ENCODE data around the gene KIF2A. TPM values are rescaled to one million over a fixed set of nuclear protein-coding genes. Genes with fewer than 3 reads are reported as not detected.

Gene KIF2A
- total RNA-seq, 2 donors from 2014 or later = 190 to 201 TPM

- DNase-seq (ENCODE audit: low spot score) = no peak
- Mint-ChIP-seq H3K27ac (no peak overlapping the region), H3K4me1 (ENCODE audit: low read depth in 2 of 2) (peaks cover 21 to 25% of the 10 kb centered on the region in 2 donors), H3K36me3 (peaks cover 8% of the 10 kb centered on the region), H3K4me3 (no peak overlapping the region), H3K27me3 (no peaks in the 10 kb centered on the region), H3K9me3 (no peaks in the 10 kb centered on the region)
- no peak for ATAC-seq
Measured at GRCh38 chr5:62346748-62347147, 40.7 kb downstream of the KIF2A start.

GRCh38 chr5:62347928-62348327, 41.9 kb downstream of the KIF2A start:
- H3K27ac Mint-ChIP-seq = no peak overlapping the region
- ATAC-seq (no peak), DNase-seq (ENCODE audit: low spot score) (no peak)
- peaks cover 13 to 16% of the 10 kb centered on the region in 2 donors for H3K4me1 Mint-ChIP-seq (ENCODE audit: low read depth in 2 of 2)
- peaks cover 12% of the 10 kb centered on the region for H3K36me3 Mint-ChIP-seq
- H3K9me3 Mint-ChIP-seq = no peaks in the 10 kb centered on the region
- H3K4me3 Mint-ChIP-seq = no peak overlapping the region
- no peaks in the 10 kb centered on the region for H3K27me3 Mint-ChIP-seq

- Mint-ChIP-seq H3K27me3 (no peaks in the 10 kb centered on the region), H3K9me3 (no peaks in the 10 kb centered on the region), H3K4me3 (no peak overlapping the region), H3K27ac (peak overlapping the region; percentile 59 to 70), H3K4me1 (ENCODE audit: low read depth in 2 of 2) (peaks cover 3 to 6% of the 10 kb centered on the region in 2 donors), H3K36me3 (peaks cover 5% of the 10 kb centered on the region)
- DNase-seq (ENCODE audit: low spot score) = no peak
- no peak for ATAC-seq
Measured at GRCh38 chr5:62348723-62349481, 42.9 kb downstream of the KIF2A start.

- no peaks in the 10 kb centered on the region for H3K9me3 Mint-ChIP-seq
Measured at GRCh38 chr5:62354028-62354874, 48.2 kb downstream of the KIF2A start.

GRCh38 chr5:62362701-62363100, 56.7 kb downstream of the KIF2A start:
- DNase-seq (ENCODE audit: low spot score) (no peak), ATAC-seq (no peak)
- Mint-ChIP-seq H3K4me1 (ENCODE audit: low read depth in 2 of 2) (peaks cover 0 to 3% of the 10 kb centered on the region in 2 donors), H3K27ac (no peak overlapping the region), H3K36me3 (peaks cover 6% of the 10 kb centered on the region), H3K4me3 (no peak overlapping the region), H3K9me3 (no peaks in the 10 kb centered on the region), H3K27me3 (no peaks in the 10 kb centered on the region)

More at GRCh38 chr5:62354028-62354874, 48.2 kb downstream of the KIF2A start:
- Mint-ChIP-seq H3K27me3 (no peaks in the 10 kb centered on the region), H3K36me3 (peaks cover 5% of the 10 kb centered on the region), H3K27ac (no peak overlapping the region), H3K4me1 (ENCODE audit: low read depth in 2 of 2) (peaks cover 0 to 6% of the 10 kb centered on the region in 2 donors), H3K4me3 (no peak overlapping the region)
- DNase-seq (ENCODE audit: low spot score) (no peak), ATAC-seq (peak; percentile 64 to 73)

GRCh38 chr5:62369039-62369438, 63.0 kb downstream of the KIF2A start:
- no peaks in the 10 kb centered on the region for H3K9me3 Mint-ChIP-seq
- peaks cover 13% of the 10 kb centered on the region for H3K36me3 Mint-ChIP-seq
- peaks cover 0 to 3% of the 10 kb centered on the region in 2 donors for H3K4me1 Mint-ChIP-seq (ENCODE audit: low read depth in 2 of 2)
- ATAC-seq = no peak
- peak overlapping the region in 1 of 2 donors; percentile 65 for H3K27ac Mint-ChIP-seq
- no peak for DNase-seq (ENCODE audit: low spot score)
- no peak overlapping the region for H3K4me3 Mint-ChIP-seq
- H3K27me3 Mint-ChIP-seq = no peaks in the 10 kb centered on the region

GRCh38 chr5:62371409-62371808, 65.4 kb downstream of the KIF2A start:
- ATAC-seq = no peak
- Mint-ChIP-seq H3K36me3 (peaks cover 12% of the 10 kb centered on the region), H3K27ac (peak overlapping the region in 1 of 2 donors; percentile 4)

GRCh38 chr5:62372600-62372999, 66.6 kb downstream of the KIF2A start:
- Mint-ChIP-seq H3K4me1 (ENCODE audit: low read depth in 2 of 2) (no peaks in the 10 kb centered on the region), H3K27me3 (no peaks in the 10 kb centered on the region), H3K27ac (peak overlapping the region in 1 of 2 donors; percentile 45), H3K9me3 (no peaks in the 10 kb centered on the region), H3K36me3 (peaks cover 12% of the 10 kb centered on the region), H3K4me3 (no peak overlapping the region)
- no peak for ATAC-seq
- DNase-seq (ENCODE audit: low spot score) = no peak

More at GRCh38 chr5:62371409-62371808, 65.4 kb downstream of the KIF2A start:
- Mint-ChIP-seq H3K4me1 (ENCODE audit: low read depth in 2 of 2) (peaks cover 0 to 3% of the 10 kb centered on the region in 2 donors), H3K27me3 (no peaks in the 10 kb centered on the region), H3K9me3 (no peaks in the 10 kb centered on the region), H3K4me3 (no peak overlapping the region)
- no peak for DNase-seq (ENCODE audit: low spot score)

- Mint-ChIP-seq H3K4me1 (ENCODE audit: low read depth in 2 of 2) (no peaks in the 10 kb centered on the region), H3K9me3 (no peaks in the 10 kb centered on the region), H3K27me3 (no peaks in the 10 kb centered on the region), H3K36me3 (peaks cover 19% of the 10 kb centered on the region), H3K4me3 (no peak overlapping the region), H3K27ac (no peak overlapping the region)
- no peak for ATAC-seq
- no peak for DNase-seq (ENCODE audit: low spot score)
Measured at GRCh38 chr5:62373382-62373781, 67.4 kb downstream of the KIF2A start.

- H3K4me3 Mint-ChIP-seq = no peak overlapping the region
- H3K4me1 Mint-ChIP-seq (ENCODE audit: low read depth in 2 of 2) = no peaks in the 10 kb centered on the region
- ATAC-seq = no peak
- H3K36me3 Mint-ChIP-seq = peaks cover 21% of the 10 kb centered on the region
- no peaks in the 10 kb centered on the region for H3K27me3 Mint-ChIP-seq
- DNase-seq (ENCODE audit: low spot score) = no peak
- no peaks in the 10 kb centered on the region for H3K9me3 Mint-ChIP-seq
- H3K27ac Mint-ChIP-seq = no peak overlapping the region
Measured at GRCh38 chr5:62374090-62374489, 68.1 kb downstream of the KIF2A start.

- peak overlapping the region; percentile 26 to 54 for H3K27ac Mint-ChIP-seq
- ATAC-seq (no peak), DNase-seq (ENCODE audit: low spot score) (no peak)
- H3K9me3 Mint-ChIP-seq = no peaks in the 10 kb centered on the region
- H3K27me3 Mint-ChIP-seq = no peaks in the 10 kb centered on the region
- H3K4me1 Mint-ChIP-seq (ENCODE audit: low read depth in 2 of 2) = no peaks in the 10 kb centered on the region
- H3K36me3 Mint-ChIP-seq = peaks cover 24% of the 10 kb centered on the region
- no peak overlapping the region for H3K4me3 Mint-ChIP-seq
Measured at GRCh38 chr5:62375627-62376026, 69.6 kb downstream of the KIF2A start.

GRCh38 chr5:62376064-62376463, 70.1 kb downstream of the KIF2A start:
- Mint-ChIP-seq H3K4me1 (ENCODE audit: low read depth in 2 of 2) (no peaks in the 10 kb centered on the region), H3K27me3 (no peaks in the 10 kb centered on the region), H3K27ac (peak overlapping the region; percentile 26 to 54), H3K9me3 (no peaks in the 10 kb centered on the region), H3K36me3 (peaks cover 24% of the 10 kb centered on the region), H3K4me3 (no peak overlapping the region)
- no peak for DNase-seq (ENCODE audit: low spot score)
- ATAC-seq = no peak

- no peak overlapping the region for H3K4me3 Mint-ChIP-seq
- no peaks in the 10 kb centered on the region for H3K9me3 Mint-ChIP-seq
- no peak for DNase-seq (ENCODE audit: low spot score)
- no peak for ATAC-seq
- no peaks in the 10 kb centered on the region for H3K27me3 Mint-ChIP-seq
- H3K27ac Mint-ChIP-seq = peak overlapping the region in 1 of 2 donors; percentile 14
- H3K36me3 Mint-ChIP-seq = peaks cover 14% of the 10 kb centered on the region
- H3K4me1 Mint-ChIP-seq (ENCODE audit: low read depth in 2 of 2) = no peaks in the 10 kb centered on the region
Measured at GRCh38 chr5:62385131-62385530, 79.1 kb downstream of the KIF2A start.

GRCh38 chr5:62385816-62386400, 79.9 kb downstream of the KIF2A start:
- peaks cover 0 to 3% of the 10 kb centered on the region in 2 donors for H3K4me1 Mint-ChIP-seq (ENCODE audit: low read depth in 2 of 2)
- ATAC-seq = no peak
- H3K27me3 Mint-ChIP-seq = no peaks in the 10 kb centered on the region
- H3K36me3 Mint-ChIP-seq = peaks cover 9% of the 10 kb centered on the region
- H3K4me3 Mint-ChIP-seq = no peak overlapping the region
- no peaks in the 10 kb centered on the region for H3K9me3 Mint-ChIP-seq
- no peak for DNase-seq (ENCODE audit: low spot score)
- H3K27ac Mint-ChIP-seq = peak overlapping the region in 1 of 2 donors; percentile 14
